GM12892 (cell line): ENCODE data around the gene CTSK.

ENCODE experiments used
- POLR2A ChIP-seq: IDR thresholded peaks from 2 replicates; pipeline ENCODE4 v1.6.1; 2011; ENCODE audit warnings: low read depth, low read length, control low read depth
- POLR2AphosphoS5 ChIP-seq: IDR thresholded peaks from 2 replicates; pipeline ENCODE4 v1.6.1; 2011; ENCODE audit warnings: low read depth, low read length, control low read depth
- TAF1 ChIP-seq: IDR thresholded peaks from 2 replicates; pipeline ENCODE4 v1.6.1; 2011; ENCODE audit warnings: low read depth, mild to moderate bottlenecking, control low read depth, low read length, borderline replicate concordance

GRCh38 chr1:150751443-150751842 is 56.6 kb downstream of the CTSK start:
- TF ChIP-seq TAF1 (no peak), POLR2A (no peak), POLR2AphosphoS5 (no peak)
